ENCODE data around the gene MCTP1.
"Not testable (repeated sequence)": the region's sequence is repeated elsewhere in the genome, so short reads cannot be mapped to it uniquely, and the experiment has no call there.

Gene MCTP1

DNA sequence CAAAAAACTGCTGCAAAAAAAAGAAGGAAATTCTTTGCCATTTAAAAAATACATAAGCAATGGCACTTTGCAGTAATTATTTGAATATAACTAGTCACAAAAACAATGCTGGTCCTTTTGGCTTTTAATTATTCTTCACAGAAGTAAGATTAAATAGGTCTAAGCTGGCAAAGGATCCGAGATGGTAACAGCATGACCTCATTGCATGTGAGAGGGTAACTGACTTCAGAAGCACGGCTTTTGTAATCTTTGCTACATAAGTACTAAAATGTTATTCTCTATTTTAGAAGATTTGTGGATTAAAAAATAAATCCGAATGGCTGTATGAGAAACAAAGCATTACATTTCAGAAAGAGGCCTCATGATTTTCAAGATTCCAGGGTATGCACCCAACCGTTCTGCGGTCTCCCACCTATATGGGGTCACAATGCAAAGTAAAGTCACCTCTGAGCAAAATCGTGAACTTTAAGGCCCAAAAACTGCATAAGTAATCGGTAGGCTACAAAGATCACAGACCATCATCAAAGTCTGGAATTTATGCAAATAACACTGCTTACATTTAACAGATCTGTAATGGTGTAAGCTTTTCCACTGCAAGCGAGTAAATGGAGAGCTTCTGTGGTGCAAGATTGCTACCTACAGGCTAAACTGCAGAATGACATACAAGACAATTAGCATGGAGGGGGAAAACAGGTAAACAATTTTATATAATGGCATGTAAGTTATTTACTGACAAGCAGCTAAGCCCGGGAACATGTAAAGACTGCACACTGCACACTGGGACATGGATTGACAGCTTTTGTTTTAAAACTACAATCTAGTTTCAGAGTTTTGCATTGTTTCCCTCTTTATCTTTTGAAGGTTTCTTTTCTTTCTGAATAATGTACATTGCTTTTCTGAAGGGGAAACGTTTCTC, 434.8 kb downstream of the MCTP1 start:
- TF ChIP-seq, protein P1, sequence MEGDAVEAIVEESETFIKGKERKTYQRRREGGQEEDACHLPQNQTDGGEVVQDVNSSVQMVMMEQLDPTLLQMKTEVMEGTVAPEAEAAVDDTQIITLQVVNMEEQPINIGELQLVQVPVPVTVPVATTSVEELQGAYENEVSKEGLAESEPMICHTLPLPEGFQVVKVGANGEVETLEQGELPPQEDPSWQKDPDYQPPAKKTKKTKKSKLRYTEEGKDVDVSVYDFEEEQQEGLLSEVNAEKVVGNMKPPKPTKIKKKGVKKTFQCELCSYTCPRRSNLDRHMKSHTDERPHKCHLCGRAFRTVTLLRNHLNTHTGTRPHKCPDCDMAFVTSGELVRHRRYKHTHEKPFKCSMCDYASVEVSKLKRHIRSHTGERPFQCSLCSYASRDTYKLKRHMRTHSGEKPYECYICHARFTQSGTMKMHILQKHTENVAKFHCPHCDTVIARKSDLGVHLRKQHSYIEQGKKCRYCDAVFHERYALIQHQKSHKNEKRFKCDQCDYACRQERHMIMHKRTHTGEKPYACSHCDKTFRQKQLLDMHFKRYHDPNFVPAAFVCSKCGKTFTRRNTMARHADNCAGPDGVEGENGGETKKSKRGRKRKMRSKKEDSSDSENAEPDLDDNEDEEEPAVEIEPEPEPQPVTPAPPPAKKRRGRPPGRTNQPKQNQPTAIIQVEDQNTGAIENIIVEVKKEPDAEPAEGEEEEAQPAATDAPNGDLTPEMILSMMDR (conservative IDR thresholded peaks at IDR 0.05): peak; percentile 86
- TF ChIP-seq ZFX (IDR thresholded peaks at IDR 0.05): no peak
- no peak overlapping the region for H3K27ac ChIP-seq

DNA sequence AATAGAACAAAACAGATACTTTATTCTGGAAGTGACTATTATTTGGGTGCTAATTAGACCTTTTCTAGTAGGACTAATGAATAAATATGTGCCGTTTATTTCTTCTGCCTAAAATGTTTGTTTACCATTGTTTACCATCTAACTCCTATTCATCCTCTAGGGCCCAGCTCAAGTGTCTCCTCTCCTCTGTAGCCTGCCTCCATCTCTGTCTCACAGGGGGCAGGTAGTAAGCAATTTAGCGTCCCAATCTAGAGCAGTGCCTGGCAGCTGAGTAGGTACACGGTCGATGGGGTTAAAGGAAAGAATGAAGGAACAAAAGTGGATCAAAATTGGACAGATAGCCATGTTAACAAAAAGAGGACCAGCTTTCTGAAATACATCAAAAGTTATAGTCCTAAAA, 435.6 kb downstream of the MCTP1 start:
- TF ChIP-seq ZFX (IDR thresholded peaks at IDR 0.05): no peak
- TF ChIP-seq, protein P1 (conservative IDR thresholded peaks at IDR 0.05): no peak
- no peak overlapping the region for H3K27ac ChIP-seq

DNA sequence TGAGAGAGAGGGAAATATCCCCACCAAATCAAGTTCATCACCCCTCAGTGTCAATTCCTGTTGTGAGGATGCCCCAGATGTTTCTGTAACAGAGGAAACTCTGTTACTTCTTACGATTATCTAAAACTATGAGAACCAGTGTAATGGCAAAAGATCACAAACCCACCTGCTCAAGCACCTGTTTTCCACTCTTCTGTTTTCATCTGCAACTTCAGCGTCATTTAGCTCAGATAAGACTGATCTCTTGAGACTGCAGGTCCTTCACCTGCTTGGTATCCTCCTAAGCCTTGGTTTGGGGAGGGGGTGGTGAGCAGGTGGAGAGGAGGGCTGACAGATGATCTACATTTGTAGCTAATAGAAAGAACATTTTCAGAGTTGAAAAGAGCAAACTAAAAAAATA, 437.2 kb downstream of the MCTP1 start:
- no peak overlapping the region for H3K27ac ChIP-seq
- no peak for TF ChIP-seq ZFX (IDR thresholded peaks at IDR 0.05)
- TF ChIP-seq, protein P1 (conservative IDR thresholded peaks at IDR 0.05): no peak

DNA sequence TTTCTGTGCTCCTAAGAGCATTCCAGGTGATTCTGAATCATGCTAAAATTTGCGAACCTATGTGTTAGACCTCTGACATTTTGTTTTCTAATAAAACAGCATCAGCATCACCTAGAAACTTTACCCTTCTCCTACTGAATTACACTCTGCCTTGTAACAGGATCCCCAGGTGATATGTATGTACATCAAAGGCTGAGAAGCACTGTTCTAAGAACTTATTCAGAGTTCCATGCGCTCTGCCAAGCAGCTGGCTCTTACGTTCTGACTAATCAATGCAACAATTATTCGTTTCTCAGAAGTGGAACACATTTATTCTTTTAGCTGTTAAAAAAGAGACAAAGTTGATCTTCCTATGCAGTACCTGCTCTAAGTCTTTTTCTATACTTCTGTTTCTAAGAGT, 437.9 kb downstream of the MCTP1 start:
- TF ChIP-seq, protein P1 (conservative IDR thresholded peaks at IDR 0.05): no peak
- TF ChIP-seq ZFX (IDR thresholded peaks at IDR 0.05): no peak
- H3K27ac ChIP-seq: no peak overlapping the region

DNA sequence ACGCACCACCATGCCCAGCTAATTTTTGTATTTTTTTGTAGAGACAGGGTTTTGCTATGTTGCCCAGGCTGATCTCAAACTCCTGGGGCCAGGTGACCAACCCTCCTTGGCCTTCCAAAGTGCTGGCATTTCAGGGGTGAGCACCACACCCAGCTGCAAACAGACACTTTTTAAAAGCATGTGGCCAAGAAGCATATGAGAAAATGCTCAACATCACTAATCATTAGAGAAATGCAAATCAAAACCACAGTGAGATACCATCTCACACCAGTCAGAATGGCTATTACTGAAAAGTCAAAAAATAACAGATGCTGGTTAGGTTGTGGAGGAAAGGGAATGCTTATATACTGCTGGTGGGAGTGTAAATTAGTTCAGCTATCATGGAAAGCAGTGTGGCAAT, 439.2 kb downstream of the MCTP1 start:
- not testable (repeated sequence) for H3K27ac ChIP-seq

DNA sequence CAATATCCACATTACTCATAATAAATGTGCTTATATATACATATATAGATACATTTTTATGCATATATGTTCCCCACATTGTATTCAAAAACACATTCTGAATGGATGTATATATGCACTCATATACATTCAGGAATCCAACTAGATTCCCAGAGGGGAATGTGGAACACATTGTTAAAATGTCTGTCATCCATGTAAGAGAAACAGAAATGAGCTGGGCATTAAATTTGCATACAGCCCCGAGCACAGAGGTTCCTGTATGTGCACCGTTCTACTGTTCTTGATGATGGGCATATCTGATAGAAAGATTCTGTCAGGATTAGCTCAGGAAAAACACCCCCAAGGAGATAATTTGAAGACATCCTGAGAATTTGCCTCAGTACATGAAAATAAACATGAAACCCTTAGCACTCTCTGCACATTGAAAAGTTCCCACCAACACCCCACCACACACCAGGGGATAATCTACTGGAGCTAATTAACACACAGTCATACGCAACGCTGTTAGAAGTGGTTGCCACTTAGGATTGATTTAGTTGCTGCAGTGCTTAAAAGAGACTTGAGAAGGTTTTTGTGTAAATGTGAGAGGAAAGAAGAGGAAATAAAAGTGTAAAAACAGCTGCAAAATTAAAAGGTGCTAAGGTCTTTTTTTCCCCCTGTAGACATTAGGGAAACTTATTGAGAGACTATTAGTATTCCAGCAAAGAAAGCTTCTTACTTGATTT, 443.1 kb downstream of the MCTP1 start:
- no peak for TF ChIP-seq ZFX (IDR thresholded peaks at IDR 0.05)
- no peak overlapping the region for H3K27ac ChIP-seq

DNA sequence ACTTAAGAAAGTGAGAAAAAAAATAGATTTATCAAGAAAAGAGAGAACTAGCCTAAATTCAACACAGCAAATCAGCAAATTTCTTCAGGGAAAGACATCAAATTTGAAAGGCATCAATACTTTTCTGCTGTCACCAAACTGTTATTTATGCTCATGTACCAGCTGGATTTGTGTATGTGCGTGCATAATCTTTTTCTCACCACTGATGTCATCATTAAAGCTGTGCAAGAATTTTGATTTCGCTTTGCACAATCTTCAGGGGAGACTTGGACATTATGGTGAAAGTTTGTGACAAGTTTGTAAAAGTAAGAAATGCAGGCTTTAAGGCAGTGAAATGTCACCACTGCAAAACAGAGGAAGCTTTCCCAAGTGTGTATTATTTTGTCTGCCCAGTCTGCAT, 451.0 kb downstream of the MCTP1 start:
- no peak overlapping the region for H3K27ac ChIP-seq
- TF ChIP-seq, protein P1 (conservative IDR thresholded peaks at IDR 0.05): no peak
- no peak for TF ChIP-seq ZFX (IDR thresholded peaks at IDR 0.05)

DNA sequence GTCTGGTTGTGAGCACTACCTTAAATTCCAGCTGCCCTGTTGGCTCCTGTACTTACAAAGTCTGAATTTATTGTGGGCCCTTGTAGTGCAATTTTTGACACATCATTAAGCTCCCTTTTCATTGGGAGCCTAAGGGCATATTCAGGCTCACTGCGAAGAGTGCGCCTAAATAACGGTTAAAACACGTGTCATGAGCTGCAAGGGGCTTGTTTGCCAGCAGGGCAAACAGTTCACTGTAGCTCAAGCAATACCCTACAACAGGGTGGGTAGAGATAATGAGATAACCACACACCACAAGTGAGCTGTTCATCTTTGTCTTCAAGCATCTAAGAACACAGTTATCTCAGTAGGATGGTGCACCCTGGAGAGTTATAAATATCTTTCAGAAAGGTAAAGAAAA, 452.2 kb downstream of the MCTP1 start:
- TF ChIP-seq, protein P1 (conservative IDR thresholded peaks at IDR 0.05): no peak
- TF ChIP-seq ZFX (IDR thresholded peaks at IDR 0.05): no peak
- no peak overlapping the region for H3K27ac ChIP-seq
